Panc1 (cell line): ENCODE results near the gene FBXW7. TPM values are rescaled to one million over a fixed set of nuclear protein-coding genes. Genes with fewer than 3 reads are reported as not detected.

ENCODE experiments used
- ATAC-seq: fragments of 200-7000 bp; cut with Tn5 transposase; 2 replicates; pipeline ENCODE4 v1.9.1; 2020; ENCODE audit warnings: mild to moderate bottlenecking, moderate library complexity
- BruUV-seq: library from RNA; stranded (reverse); fragments of 400-500 nt; replicated peaks from 2 replicates; lab custom pipeline; 2021; lab: Mats Ljungman, UMichigan
- CTCF ChIA-PET: fragments of 300-600 bp; sonication (Branson Sonifier 250); formaldehyde crosslinking; loops from one replicate; lab custom pipeline; 2022; ENCODE audit warnings: antibody characterized with exemption; lab: Charles Lee
- POLR2A ChIA-PET: fragments of 300-600 bp; sonication (Branson Sonifier 250); formaldehyde crosslinking; loops from one replicate; lab custom pipeline; 2022; ENCODE audit warnings: antibody characterized with exemption; lab: Charles Lee
- DNase-seq: peaks from one replicate; pipeline ENCODE4 v3.0.0-alpha.2; 2010; ENCODE audit warnings: low read depth, low spot score
- H3K27ac ChIP-seq: 2 replicates; pipeline ENCODE4 v1.5.1; 2011; ENCODE audit warnings: mild to moderate bottlenecking, low read length, inconsistent platforms
- H3K27me3 ChIP-seq: fragments of 200-500 bp; sonication (Bioruptor generic); 2 replicates; pipeline ENCODE4 v1.6.0; 2014; ENCODE audit warnings: low read length, inconsistent platforms; ENCODE audit not compliant: control insufficient read depth, insufficient read depth
- H3K36me3 ChIP-seq: fragments of 200-500 bp; sonication (Bioruptor generic); 2 replicates; pipeline ENCODE4 v1.5.1; 2014; ENCODE audit warnings: inconsistent platforms, mild to moderate bottlenecking, low read length, moderate library complexity; ENCODE audit not compliant: control insufficient read depth, insufficient read depth
- H3K4me1 ChIP-seq: 2 replicates; pipeline ENCODE4 v1.5.1; 2011; ENCODE audit warnings: inconsistent platforms, mild to moderate bottlenecking, low read length, moderate library complexity; ENCODE audit not compliant: control insufficient read depth, insufficient read depth
- H3K4me3 ChIP-seq, 2 experiments: 2 replicates each; pipeline ENCODE4 v1.5.1; 2011 to 2012; ENCODE audit warnings: low read depth in 2 of 2, low read length in 2 of 2, mild to moderate bottlenecking in 2 of 2, inconsistent platforms in 1 of 2, moderate library complexity in 1 of 2
- H3K9me3 ChIP-seq: fragments of 200-500 bp; sonication (Bioruptor generic); 2 replicates; pipeline ENCODE4 v1.5.1; 2014; ENCODE audit warnings: low read depth, mild to moderate bottlenecking, inconsistent platforms, low read length, moderate library complexity; ENCODE audit not compliant: control insufficient read depth, insufficient read depth
- POLR2AphosphoS5 ChIP-seq: IDR thresholded peaks from 2 replicates; pipeline ENCODE4 v1.6.1; 2012; ENCODE audit warnings: mild to moderate bottlenecking, low read depth, low read length, moderate library complexity
- REST ChIP-seq, 2 experiments: IDR thresholded peaks; 2 replicates each; pipeline ENCODE4 v1.6.1; 2011 to 2012; ENCODE audit warnings: low read depth in 2 of 2, control low read depth in 1 of 2, low read length in 1 of 2, mild to moderate bottlenecking in 1 of 2, moderate library complexity in 1 of 2; ENCODE audit not compliant: insufficient read depth in 1 of 2
- SIN3A ChIP-seq: IDR thresholded peaks from 2 replicates; pipeline ENCODE4 v1.6.1; 2012; ENCODE audit warnings: low read depth, mild to moderate bottlenecking, low read length, moderate library complexity, borderline replicate concordance; ENCODE audit not compliant: insufficient read depth
- TCF7L2 ChIP-seq: IDR thresholded peaks from 2 replicates; pipeline ENCODE4 v1.6.1; 2011; ENCODE audit warnings: mild to moderate bottlenecking, low read depth, low read length, inconsistent platforms
- in situ Hi-C: cut with HindIII; loops from 2 replicates; pipeline ENCODE4 v1.10.0; 2016; ENCODE audit warnings: low sequenced_read_pairs, low pct_unique_long_range_greater_than_20kb
- intact Hi-C: fragments of 100-400 bp; cut with micrococcal nuclease; formaldehyde crosslinking; loops from one replicate; pipeline ENCODE4 v1.10.0; 2022; ENCODE audit not compliant: unreplicated experiment
- total RNA-seq: library from RNA; stranded (reverse); gene quantifications from one replicate; pipeline ENCODE4 v1.2.1, GENCODE V29; 2021; ENCODE audit not compliant: unreplicated experiment
- TF ChIP-seq, protein P1 (sequence below): fragments of 450-650 bp; IDR thresholded peaks from 2 replicates; pipeline ENCODE4 v1.5.1; 2017; ENCODE audit warnings: mild to moderate bottlenecking

Gene FBXW7
- total RNA-seq, 1 experiment from 2014 or later: 16.2 TPM

DNA sequence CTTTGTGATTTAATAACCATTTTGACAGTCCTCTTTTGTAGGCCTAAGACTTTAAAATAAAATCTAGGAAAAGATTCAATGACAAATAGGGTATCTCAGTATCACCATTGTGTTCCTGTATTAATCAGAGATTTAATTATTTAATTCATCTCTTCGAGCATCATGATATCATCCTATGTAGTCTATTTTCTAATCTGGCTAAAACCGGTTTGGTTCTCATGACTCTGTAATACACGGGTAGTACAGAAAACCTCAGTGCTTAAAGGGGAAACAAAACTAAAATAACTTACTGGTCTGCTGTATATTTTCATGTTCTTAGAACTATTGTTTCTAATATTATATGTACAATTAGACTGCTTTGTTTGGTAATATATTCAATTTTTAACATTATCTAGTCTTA lies 23.7 kb upstream of the FBXW7 start:
- Histone ChIP-seq H3K4me3 (no peak overlapping the region), H3K4me1 (no peaks in the 10 kb centered on the region), H3K36me3 (no peaks in the 10 kb centered on the region), H3K27me3 (no peaks in the 10 kb centered on the region), H3K9me3 (no peaks in the 10 kb centered on the region), H3K27ac (no peak overlapping the region)
- ChIA-PET POLR2A (no interaction called here), CTCF (no interaction called here)
- no TSS peak for BruUV-seq
- TF ChIP-seq REST (IDR thresholded peaks at IDR 0.05; ENCODE audit: insufficient read depth in 1 of 2, low read depth in 2 of 2, low read length in 1 of 2) (no peak), TCF7L2 (no peak), SIN3A (no peak), POLR2AphosphoS5 (no peak)
- TF ChIP-seq, protein P1, sequence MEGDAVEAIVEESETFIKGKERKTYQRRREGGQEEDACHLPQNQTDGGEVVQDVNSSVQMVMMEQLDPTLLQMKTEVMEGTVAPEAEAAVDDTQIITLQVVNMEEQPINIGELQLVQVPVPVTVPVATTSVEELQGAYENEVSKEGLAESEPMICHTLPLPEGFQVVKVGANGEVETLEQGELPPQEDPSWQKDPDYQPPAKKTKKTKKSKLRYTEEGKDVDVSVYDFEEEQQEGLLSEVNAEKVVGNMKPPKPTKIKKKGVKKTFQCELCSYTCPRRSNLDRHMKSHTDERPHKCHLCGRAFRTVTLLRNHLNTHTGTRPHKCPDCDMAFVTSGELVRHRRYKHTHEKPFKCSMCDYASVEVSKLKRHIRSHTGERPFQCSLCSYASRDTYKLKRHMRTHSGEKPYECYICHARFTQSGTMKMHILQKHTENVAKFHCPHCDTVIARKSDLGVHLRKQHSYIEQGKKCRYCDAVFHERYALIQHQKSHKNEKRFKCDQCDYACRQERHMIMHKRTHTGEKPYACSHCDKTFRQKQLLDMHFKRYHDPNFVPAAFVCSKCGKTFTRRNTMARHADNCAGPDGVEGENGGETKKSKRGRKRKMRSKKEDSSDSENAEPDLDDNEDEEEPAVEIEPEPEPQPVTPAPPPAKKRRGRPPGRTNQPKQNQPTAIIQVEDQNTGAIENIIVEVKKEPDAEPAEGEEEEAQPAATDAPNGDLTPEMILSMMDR: no peak
- DNase-seq: no peak
- ATAC-seq: no peak
- in situ Hi-C loops (no loop called here), intact Hi-C loops (no loop called here)

DNA sequence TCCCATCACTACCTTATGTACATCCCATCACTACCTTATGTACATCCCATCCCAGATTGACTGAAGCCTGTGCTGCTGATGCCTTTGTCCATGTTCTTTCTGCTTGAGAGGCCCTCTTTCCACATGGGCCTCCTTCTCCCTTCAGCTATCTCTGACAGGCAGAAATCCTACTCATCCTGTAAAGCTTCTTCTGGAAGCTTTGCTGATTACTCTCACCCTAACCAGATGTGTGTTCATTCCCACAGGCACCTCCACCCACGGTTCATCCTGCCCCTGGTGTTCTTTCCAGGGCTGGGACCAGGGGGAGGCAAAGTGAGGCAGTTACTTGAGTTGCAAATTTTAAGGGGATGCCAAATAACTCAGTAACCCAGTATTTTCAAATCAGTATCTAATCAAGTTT lies 22.5 kb upstream of the FBXW7 start:
- H3K9me3 ChIP-seq: no peaks in the 10 kb centered on the region
- H3K27me3 ChIP-seq: no peaks in the 10 kb centered on the region
- in situ Hi-C loops (no loop called here), intact Hi-C loops (no loop called here)
- ChIA-PET POLR2A (no interaction called here), CTCF (no interaction called here)
- H3K36me3 ChIP-seq: no peaks in the 10 kb centered on the region
- DNase-seq (no peak), ATAC-seq (no peak)
- no TSS peak for BruUV-seq
- no peak overlapping the region for H3K4me3 ChIP-seq
- TF ChIP-seq SIN3A: no peak
- TF ChIP-seq, protein P1: no peak
- TF ChIP-seq TCF7L2: no peak
- no peak for TF ChIP-seq REST (IDR thresholded peaks at IDR 0.05; ENCODE audit: insufficient read depth in 1 of 2, low read depth in 2 of 2, low read length in 1 of 2)
- no peak for TF ChIP-seq POLR2AphosphoS5
- no peak overlapping the region for H3K27ac ChIP-seq
- no peaks in the 10 kb centered on the region for H3K4me1 ChIP-seq
